NCI-H460 (cell line): ENCODE results near the gene PARD6B. TPM values are rescaled to one million over a fixed set of nuclear protein-coding genes. Genes with fewer than 3 reads are reported as not detected.
"Not testable (repeated sequence)": the region's sequence is repeated elsewhere in the genome, so short reads cannot be mapped to it uniquely, and the experiment has no call there.

Experiments used
- DNase-seq: peaks from one replicate; pipeline ENCODE4 v3.0.0-alpha.2; 2016; ENCODE audit warnings: low read depth; ENCODE audit errors: extremely low read depth
- total RNA-seq: library from RNA; depleted of rRNA; stranded (reverse); fragments of >200 nt; shearing (Covaris generic); gene quantifications from 2 replicates; pipeline ENCODE4 v1.2.3, GENCODE V29; 2014; rRNA removed

PARD6B gene
- total RNA-seq, 1 experiment from 2014 or later, result 6.8 TPM

- DNase-seq, result no peak
Measured at GRCh38 chr20:50794181-50794845, 62.9 kb downstream of the PARD6B start.

GRCh38 chr20:50794846-50795634 is 63.7 kb downstream of the PARD6B start, which contains the start of gene BCAS4:
TSS of gene BCAS4 (plus strand) at chr20:50795061. CDS start at chr20:50795084, 23 bp downstream.
- DNase-seq, result peak; percentile 71

- DNase-seq, result no peak
Measured at GRCh38 chr20:50797142-50797541, 65.8 kb downstream of the PARD6B start.

GRCh38 chr20:50798650-50799049 is 67.3 kb downstream of the PARD6B start:
- DNase-seq, result no peak

GRCh38 chr20:50799176-50799889 is 68.0 kb downstream of the PARD6B start:
- no peak for DNase-seq

- no peak for DNase-seq
Measured at GRCh38 chr20:50799890-50800550, 68.6 kb downstream of the PARD6B start.

- DNase-seq, result not testable (repeated sequence)
Measured at GRCh38 chr20:50800986-50801746, 69.8 kb downstream of the PARD6B start.

GRCh38 chr20:50801747-50802125 is 70.4 kb downstream of the PARD6B start:
- no peak for DNase-seq

GRCh38 chr20:50802289-50802688 is 70.9 kb downstream of the PARD6B start:
- DNase-seq, result no peak

- no peak for DNase-seq
Measured at GRCh38 chr20:50804437-50805348, 73.3 kb downstream of the PARD6B start.

- no peak for DNase-seq
Measured at GRCh38 chr20:50805349-50805684, 73.9 kb downstream of the PARD6B start.

- DNase-seq, result no peak
Measured at GRCh38 chr20:50806126-50806768, 74.9 kb downstream of the PARD6B start.

Other genes with a start within 250 kb of the PARD6B start
- 24.6 and 26.5 TPM in 2 replicates for gene PTPN1, start 221.2 kb upstream of the PARD6B start, total RNA-seq
- 0.12 TPM in 1 of 2 replicates, not detected in the other for gene RIPOR3, start 40.0 kb upstream of the PARD6B start, total RNA-seq
- gene BCAS4, start 63.5 kb downstream of the PARD6B start, total RNA-seq, result 9.5 and 12.4 TPM in 2 replicates
- gene ADNP, start 199.9 kb downstream of the PARD6B start, total RNA-seq, result 28.1 and 32.6 TPM in 2 replicates
- 87.7 and 102 TPM in 2 replicates for gene DPM1, start 227.0 kb downstream of the PARD6B start, total RNA-seq
- 6.4 and 6.5 TPM in 2 replicates for gene MOCS3, start 227.2 kb downstream of the PARD6B start, total RNA-seq